Caco-2 (cell line): ENCODE measurements around the gene KMT5C. TPM values are rescaled to one million over a fixed set of nuclear protein-coding genes. Genes with fewer than 3 reads are reported as not detected.

Source experiments
- total RNA-seq: library from RNA; stranded (reverse); gene quantifications from 2 replicates; pipeline ENCODE4 v1.2.3, GENCODE V29; 2022

The KMT5C gene
- total RNA-seq, 1 experiment from 2014 or later, result 26.3 TPM

Other genes starting within 250 kb of the KMT5C start
- 104 TPM in 2 replicates for gene PPP1R12C, start 222.2 kb upstream of the KMT5C start, total RNA-seq
- 11.8 and 18.0 TPM in 2 replicates for gene TNNT1, start 190.7 kb upstream of the KMT5C start, total RNA-seq
- gene TNNI3, start 182.1 kb upstream of the KMT5C start, total RNA-seq, result 2.9 and 4.2 TPM in 2 replicates
- 0.45 and 0.91 TPM in 2 replicates for gene DNAAF3, start 173.3 kb upstream of the KMT5C start, total RNA-seq
- not detected in 2 replicates for gene SYT5, start 159.6 kb upstream of the KMT5C start, total RNA-seq
- gene PTPRH, start 130.4 kb upstream of the KMT5C start, total RNA-seq, result 2.3 and 2.7 TPM in 2 replicates
- 18.0 and 21.2 TPM in 2 replicates for gene TMEM86B, start 111.1 kb upstream of the KMT5C start, total RNA-seq
- 113 and 118 TPM in 2 replicates for gene PPP6R1, start 80.9 kb upstream of the KMT5C start, total RNA-seq
- gene HSPBP1, start 59.8 kb upstream of the KMT5C start, total RNA-seq, result 69.6 and 71.4 TPM in 2 replicates
- 24.6 and 28.6 TPM in 2 replicates for gene BRSK1, start 55.9 kb upstream of the KMT5C start, total RNA-seq
- gene TMEM150B, start 14.5 kb upstream of the KMT5C start, total RNA-seq, result 1.6 and 3.4 TPM in 2 replicates
- 0.27 and 0.35 TPM in 2 replicates for gene COX6B2, start 14.8 kb downstream of the KMT5C start, total RNA-seq
- not detected in 2 replicates for gene GARIN5B, start 23.4 kb downstream of the KMT5C start, total RNA-seq
- 0.70 and 1.1 TPM in 2 replicates for gene IL11, start 30.6 kb downstream of the KMT5C start, total RNA-seq
- not detected in 2 replicates for gene TMEM190, start 37.0 kb downstream of the KMT5C start, total RNA-seq
- gene TMEM238, start 44.4 kb downstream of the KMT5C start, total RNA-seq, result 18.1 and 22.7 TPM in 2 replicates
- gene RPL28, start 46.1 kb downstream of the KMT5C start, total RNA-seq, result 2,048 and 2,146 TPM in 2 replicates
- 279 and 293 TPM in 2 replicates for gene UBE2S, start 67.9 kb downstream of the KMT5C start, total RNA-seq
- not detected in 2 replicates for gene SHISA7, start 103.4 kb downstream of the KMT5C start, total RNA-seq
- gene ISOC2, start 121.8 kb downstream of the KMT5C start, total RNA-seq, result 40.6 and 49.6 TPM in 2 replicates
- not detected in 2 replicates for gene C19orf85, start 124.9 kb downstream of the KMT5C start, total RNA-seq
- gene ZNF628, start 136.7 kb downstream of the KMT5C start, total RNA-seq, result 12.3 and 13.9 TPM in 2 replicates
- gene NAT14, start 145.3 kb downstream of the KMT5C start, total RNA-seq, result 40.9 and 45.2 TPM in 2 replicates
- gene SSC5D, start 148.6 kb downstream of the KMT5C start, total RNA-seq, result 0.58 and 0.86 TPM in 2 replicates
- not detected in 2 replicates for gene SBK2, start 197.3 kb downstream of the KMT5C start, total RNA-seq
- 2.3 and 2.4 TPM in 2 replicates for gene SBK3, start 205.7 kb downstream of the KMT5C start, total RNA-seq
- 26.5 and 30.4 TPM in 2 replicates for gene ZNF579, start 241.0 kb downstream of the KMT5C start, total RNA-seq